H9 (cell line): ENCODE data around the gene GRID1. TPM values are rescaled to one million over a fixed set of nuclear protein-coding genes. Genes with fewer than 3 reads are reported as not detected.

Experiments used
- DNase-seq: peaks from one replicate; pipeline ENCODE4 v3.0.0-alpha.2; 2017
- H2AFZ ChIP-seq: one replicate; pipeline ENCODE4 v1.6.1; 2013; ENCODE audit warnings: mild to moderate bottlenecking, low read length, control low read depth, moderate library complexity
- H2AK5ac ChIP-seq: 2 replicates; pipeline ENCODE4 v1.6.1; 2013; ENCODE audit warnings: low read length, control low read depth, mixed read lengths; ENCODE audit not compliant: insufficient read length
- H2BK120ac ChIP-seq: one replicate; pipeline ENCODE4 v1.6.1; 2013; ENCODE audit warnings: low read depth, mild to moderate bottlenecking, low read length, control low read depth, inconsistent platforms; ENCODE audit not compliant: poor library complexity, severe bottlenecking
- H2BK12ac ChIP-seq: 2 replicates; pipeline ENCODE4 v1.6.1; 2013; ENCODE audit warnings: low read length, control low read depth, mixed read lengths, low read depth; ENCODE audit not compliant: insufficient read length
- H2BK15ac ChIP-seq: 2 replicates; pipeline ENCODE4 v1.6.1; 2013; ENCODE audit warnings: low read depth, low read length, control low read depth
- H2BK20ac ChIP-seq: one replicate; pipeline ENCODE4 v1.6.1; 2013; ENCODE audit warnings: low read depth, mild to moderate bottlenecking, low read length, control low read depth, inconsistent platforms; ENCODE audit not compliant: poor library complexity, severe bottlenecking
- H2BK5ac ChIP-seq: 2 replicates; pipeline ENCODE4 v1.6.1; 2013; ENCODE audit warnings: low read length, control low read depth, mixed read lengths; ENCODE audit not compliant: insufficient read length
- H3K14ac ChIP-seq: 2 replicates; pipeline ENCODE4 v1.6.1; 2013; ENCODE audit warnings: low read length, control low read depth; ENCODE audit not compliant: insufficient read depth
- H3K18ac ChIP-seq: 2 replicates; pipeline ENCODE4 v1.6.1; 2013; ENCODE audit warnings: low read depth, mild to moderate bottlenecking, mixed read lengths, low read length, control low read depth; ENCODE audit not compliant: insufficient read length
- H3K23ac ChIP-seq: 2 replicates; pipeline ENCODE4 v1.6.1; 2013; ENCODE audit warnings: low read length, control low read depth, mixed read lengths, low read depth; ENCODE audit not compliant: insufficient read length
- H3K23me2 ChIP-seq: 2 replicates; pipeline ENCODE4 v1.6.1; 2013; ENCODE audit warnings: low read depth, mild to moderate bottlenecking, mixed read lengths, low read length, control low read depth; ENCODE audit not compliant: insufficient read length, poor library complexity, severe bottlenecking
- H3K27ac ChIP-seq: 2 replicates; pipeline ENCODE4 v1.5.1; 2013; ENCODE audit warnings: low read length, control low read depth, mixed read lengths, low read depth; ENCODE audit not compliant: insufficient read length
- H3K27me3 ChIP-seq: 2 replicates; pipeline ENCODE4 v1.6.1; 2013; ENCODE audit warnings: low read length, control low read depth, inconsistent platforms; ENCODE audit not compliant: insufficient read depth
- H3K4ac ChIP-seq: 2 replicates; pipeline ENCODE4 v1.6.1; 2013; ENCODE audit warnings: low read depth, mild to moderate bottlenecking, control low read depth, inconsistent platforms, low read length, moderate library complexity
- H3K4me1 ChIP-seq: 2 replicates; pipeline ENCODE4 v1.6.1; 2013; ENCODE audit warnings: low read length, control low read depth, inconsistent platforms; ENCODE audit not compliant: insufficient read depth
- H3K4me2 ChIP-seq: 2 replicates; pipeline ENCODE4 v1.6.1; 2013; ENCODE audit warnings: low read length, control low read depth, mixed read lengths; ENCODE audit not compliant: insufficient read length, insufficient read depth
- H3K56ac ChIP-seq: 2 replicates; pipeline ENCODE4 v1.6.1; 2013; ENCODE audit warnings: low read depth, mild to moderate bottlenecking, mixed read lengths, low read length, control low read depth; ENCODE audit not compliant: insufficient read length
- H3K79me1 ChIP-seq: 2 replicates; pipeline ENCODE4 v1.6.1; 2013; ENCODE audit warnings: low read depth, mild to moderate bottlenecking, moderate library complexity, low read length, control low read depth, inconsistent platforms; ENCODE audit not compliant: insufficient read depth, poor library complexity, severe bottlenecking
- H3K79me2 ChIP-seq: 2 replicates; pipeline ENCODE4 v1.6.1; 2013; ENCODE audit warnings: low read length, control low read depth, inconsistent platforms; ENCODE audit not compliant: insufficient read depth
- H3K9ac ChIP-seq: 2 replicates; pipeline ENCODE4 v1.6.1; 2013; ENCODE audit warnings: low read length, control low read depth, mixed read lengths; ENCODE audit not compliant: insufficient read length; ENCODE audit errors: extremely low read depth
- H3K9me3 ChIP-seq: one replicate; pipeline ENCODE4 v1.6.1; 2013; ENCODE audit warnings: low read depth, low read length, inconsistent platforms; ENCODE audit not compliant: control insufficient read depth
- H3T11ph ChIP-seq: one replicate; pipeline ENCODE4 v1.6.1; 2013; ENCODE audit warnings: mild to moderate bottlenecking, low read length, control low read depth, inconsistent platforms
- H4K20me1 ChIP-seq: one replicate; pipeline ENCODE4 v1.6.1; 2013; ENCODE audit not compliant: control insufficient read depth, insufficient read length, insufficient read depth
- H4K5ac ChIP-seq: 2 replicates; pipeline ENCODE4 v1.6.1; 2013; ENCODE audit warnings: low read depth, mild to moderate bottlenecking, mixed read lengths, low read length, control low read depth; ENCODE audit not compliant: insufficient read length
- H4K8ac ChIP-seq: replicated peaks from 2 replicates; pipeline ENCODE4 v1.6.1; 2013; ENCODE audit warnings: low read length, control low read depth, mixed read lengths, low read depth; ENCODE audit not compliant: insufficient read length
- H4K91ac ChIP-seq: 2 replicates; pipeline ENCODE4 v1.6.1; 2013; ENCODE audit warnings: low read depth, mild to moderate bottlenecking, moderate library complexity, mixed read lengths, low read length, control low read depth; ENCODE audit not compliant: insufficient read length
- H3K27ac Mint-ChIP-seq, 3 experiments: 2 replicates in 2 of 3; 3 replicates in 1 of 3; pipeline ENCODE4 v1.8.0; 2020 to 2021; ENCODE audit warnings: mixed read lengths in 3 of 3, mild to moderate bottlenecking in 1 of 3, moderate library complexity in 1 of 3
- H3K27me3 Mint-ChIP-seq: 2 replicates; pipeline ENCODE4 v1.8.0; 2021; ENCODE audit warnings: low read depth, mild to moderate bottlenecking, moderate library complexity, mixed read lengths
- H3K36me3 Mint-ChIP-seq, 3 experiments: 2 replicates in 2 of 3; 3 replicates in 1 of 3; pipeline ENCODE4 v1.8.0; 2020 to 2021; ENCODE audit warnings: low read depth in 3 of 3, mixed read lengths in 3 of 3; ENCODE audit not compliant: insufficient read depth in 1 of 3
- H3K4me1 Mint-ChIP-seq, 2 experiments: 2 replicates each; pipeline ENCODE4 v1.8.0; 2020; ENCODE audit warnings: mixed read lengths in 2 of 2
- H3K4me3 Mint-ChIP-seq, 2 experiments: 2 replicates in 1 of 2; 3 replicates in 1 of 2; pipeline ENCODE4 v1.8.0; 2020 to 2021; ENCODE audit warnings: mild to moderate bottlenecking in 2 of 2, mixed read lengths in 2 of 2, moderate library complexity in 1 of 2
- H3K9me3 Mint-ChIP-seq, 2 experiments: 2 replicates in 1 of 2; 3 replicates in 1 of 2; pipeline ENCODE4 v1.8.0; 2020; ENCODE audit warnings: mild to moderate bottlenecking in 2 of 2, mixed read lengths in 2 of 2, moderate library complexity in 1 of 2
- CTCF ChIP-seq: fragments of 200-600 bp; sonication (generic); conservative IDR thresholded peaks from 3 replicates; pipeline ENCODE4 v1.8.0; 2021; ENCODE audit warnings: antibody characterized with exemption, mild to moderate bottlenecking
- WGBS: extraction: QIAGEN DNeasy Blood & Tissue Kit; methylation state at CpG from one replicate; pipeline ENCODE4 v1.1.7; 2013; ENCODE audit warnings: missing lambda C conversion rate, low lambda C conversion rate, mixed read lengths; ENCODE audit not compliant: insufficient read length; ENCODE audit errors: extremely low coverage; 5-methylcytosine and 5-hydroxymethylcytosine counted together
- total RNA-seq: library from RNA; stranded (reverse); gene quantifications from 2 replicates; pipeline ENCODE4 v1.2.1, GENCODE V29; 2021

The GRID1 gene
- total RNA-seq, 1 experiment from 2014 or later = 0.35 TPM

- no peak overlapping the region for H2AFZ ChIP-seq
- H3K27me3 Mint-ChIP-seq = no peaks in the 10 kb centered on the region; the same call in 1 of the 2 replicates
- H3K4me2 ChIP-seq = no peak overlapping the region
- H2BK5ac ChIP-seq = no peak overlapping the region
- H3K14ac ChIP-seq = no peak overlapping the region
- no peaks in the 10 kb centered on the region for H3K4me1 ChIP-seq
- no peak overlapping the region for H3K27ac Mint-ChIP-seq
- H3K23me2 ChIP-seq = no peaks in the 10 kb centered on the region
- no peak overlapping the region for H2AK5ac ChIP-seq
- H3K27me3 ChIP-seq = no peaks in the 10 kb centered on the region; the same call in 1 of the 2 replicates
- no peak overlapping the region for H4K8ac ChIP-seq
- H3K36me3 Mint-ChIP-seq = no peaks in the 10 kb centered on the region
- TF ChIP-seq CTCF = no peak
- no peak for DNase-seq
- H3K9ac ChIP-seq = no peak overlapping the region
- H3K4ac ChIP-seq = no peak overlapping the region
- H3K79me2 ChIP-seq = no peaks in the 10 kb centered on the region
- no peak overlapping the region for H3K4me3 Mint-ChIP-seq
- H3K56ac ChIP-seq = no peak overlapping the region
- no peak overlapping the region for H2BK20ac ChIP-seq
- H3K18ac ChIP-seq = no peak overlapping the region
- no peak overlapping the region for H2BK12ac ChIP-seq
- no peak overlapping the region for H2BK15ac ChIP-seq
- no peaks in the 10 kb centered on the region for H3K79me1 ChIP-seq
- H2BK120ac ChIP-seq = no peak overlapping the region
- no peaks in the 10 kb centered on the region for H3K9me3 ChIP-seq
- no peaks in the 10 kb centered on the region for H3K4me1 Mint-ChIP-seq
- no peak overlapping the region for H4K91ac ChIP-seq
- no peak overlapping the region for H3T11ph ChIP-seq
- no peak overlapping the region for H3K23ac ChIP-seq
- H3K27ac ChIP-seq = no peak overlapping the region
- no peak overlapping the region for H4K5ac ChIP-seq
- WGBS = no CpG with 5 or more reads among the region's 2 CpGs
- H3K9me3 Mint-ChIP-seq = no peaks in the 10 kb centered on the region
- no peaks in the 10 kb centered on the region for H4K20me1 ChIP-seq
Observed at GRCh38 chr10:85679061-85679460, 687.5 kb downstream of the GRID1 start.
